ENCODE data around the gene SWT1.

- no peak for TF ChIP-seq EP300 (IDR thresholded peaks at IDR 0.05)
- no peak for TF ChIP-seq CTCF (IDR thresholded peaks at IDR 0.05)
These were observed 84.2 kb downstream of the SWT1 start for GRCh38 chr1:185241127-185241526.

Measured in tibial nerve (tissue), 4 donors.